DOHH2 (cell line): ENCODE data around the gene LIPC.

Source experiments
- H3F3A ChIP-seq: fragments of 200-600 bp; sonication (generic), shearing (Covaris generic); 2 replicates; pipeline ENCODE4 v1.6.0; 2016; ENCODE audit warnings: antibody characterized with exemption, mild to moderate bottlenecking; ENCODE audit not compliant: control insufficient read depth, insufficient read depth
- H3K27ac ChIP-seq: fragments of 200-600 bp; sonication (generic); 2 replicates; pipeline ENCODE4 v1.5.1; 2014; ENCODE audit warnings: low read depth, mild to moderate bottlenecking, low read length, moderate library complexity
- H3K27me3 ChIP-seq: fragments of 200-600 bp; sonication (generic); 2 replicates; pipeline ENCODE4 v1.6.1; 2014; ENCODE audit warnings: mild to moderate bottlenecking, low read length, mixed read lengths; ENCODE audit not compliant: control insufficient read depth
- H3K36me3 ChIP-seq: fragments of 200-600 bp; sonication (generic); 2 replicates; pipeline ENCODE4 v1.6.1; 2014; ENCODE audit warnings: mild to moderate bottlenecking, low read length, moderate library complexity, mixed read lengths; ENCODE audit not compliant: control insufficient read depth
- H3K4me1 ChIP-seq: fragments of 200-600 bp; sonication (generic); 2 replicates; pipeline ENCODE4 v1.6.1; 2014; ENCODE audit warnings: mild to moderate bottlenecking, low read length, mixed read lengths; ENCODE audit not compliant: control insufficient read depth
- H3K4me2 ChIP-seq: fragments of 200-600 bp; sonication (generic); 2 replicates; pipeline ENCODE4 v1.6.0; 2014; ENCODE audit warnings: mild to moderate bottlenecking, low read length, moderate library complexity
- H3K4me3 ChIP-seq: fragments of 200-600 bp; sonication (generic); 2 replicates; pipeline ENCODE4 v1.5.1; 2014; ENCODE audit warnings: mild to moderate bottlenecking, low read length, mixed read lengths
- H3K79me2 ChIP-seq: fragments of 200-600 bp; sonication (generic); 2 replicates; pipeline ENCODE4 v1.6.1; 2014; ENCODE audit warnings: mild to moderate bottlenecking, low read length, mixed read lengths; ENCODE audit not compliant: control insufficient read depth
- H3K9me2 ChIP-seq: fragments of 200-600 bp; sonication (generic); replicated peaks from 2 replicates; pipeline ENCODE4 v1.6.1; 2014; ENCODE audit warnings: mild to moderate bottlenecking, low read length, mixed read lengths; ENCODE audit not compliant: control insufficient read depth
- H3K9me3 ChIP-seq: fragments of 200-600 bp; sonication (generic); 2 replicates; pipeline ENCODE4 v1.6.1; 2014; ENCODE audit warnings: antibody characterized with exemption, low read length, mixed read lengths; ENCODE audit not compliant: control insufficient read depth, insufficient read depth
- H4K20me1 ChIP-seq: fragments of 200-600 bp; sonication (generic); 2 replicates; pipeline ENCODE4 v1.6.0; 2014; ENCODE audit warnings: low read depth, mild to moderate bottlenecking, antibody characterized with exemption, low read length, moderate library complexity; ENCODE audit not compliant: control insufficient read depth, insufficient read depth
- CTCF ChIP-seq: fragments of 200-600 bp; sonication (generic); IDR thresholded peaks from one replicate; pipeline ENCODE4 v1.5.1; 2014; ENCODE audit warnings: antibody characterized with exemption, mild to moderate bottlenecking, low read depth, low read length; ENCODE audit not compliant: poor library complexity, severe bottlenecking
- EZH2phosphoT487 ChIP-seq: fragments of 200-600 bp; sonication (generic); IDR thresholded peaks from 2 replicates; pipeline ENCODE4 v1.6.1; 2017; ENCODE audit warnings: borderline replicate concordance, mild to moderate bottlenecking, antibody characterized with exemption, low read length, moderate library complexity, mixed read lengths

The LIPC gene

GRCh38 chr15:58463815-58464650 is 32.2 kb downstream of the LIPC start:
- no peaks in the 10 kb centered on the region for H4K20me1 ChIP-seq
- no peak overlapping the region for H3K4me3 ChIP-seq
- H3K36me3 ChIP-seq: no peaks in the 10 kb centered on the region
- H3K27me3 ChIP-seq: peaks cover 22% of the 10 kb centered on the region
- no peak for TF ChIP-seq EZH2phosphoT487
- TF ChIP-seq CTCF: no peak
- H3K4me2 ChIP-seq: no peak overlapping the region
- H3K9me2 ChIP-seq: no peaks in the 10 kb centered on the region
- H3K79me2 ChIP-seq: no peaks in the 10 kb centered on the region
- no peaks in the 10 kb centered on the region for H3K9me3 ChIP-seq
- H3F3A ChIP-seq: no peaks in the 10 kb centered on the region
- no peaks in the 10 kb centered on the region for H3K4me1 ChIP-seq
- H3K27ac ChIP-seq: no peak overlapping the region

- no peaks in the 10 kb centered on the region for H3K9me3 ChIP-seq
- H3K4me1 ChIP-seq: no peaks in the 10 kb centered on the region
- TF ChIP-seq EZH2phosphoT487 (no peak), CTCF (no peak)
- H4K20me1 ChIP-seq: no peaks in the 10 kb centered on the region
- peaks cover 16% of the 10 kb centered on the region for H3K27me3 ChIP-seq
- no peak overlapping the region for H3K4me3 ChIP-seq
- no peaks in the 10 kb centered on the region for H3K9me2 ChIP-seq
- H3K79me2 ChIP-seq: no peaks in the 10 kb centered on the region
- no peaks in the 10 kb centered on the region for H3K36me3 ChIP-seq
- no peaks in the 10 kb centered on the region for H3F3A ChIP-seq
- no peak overlapping the region for H3K4me2 ChIP-seq
- H3K27ac ChIP-seq: no peak overlapping the region
Measured at GRCh38 chr15:58465070-58465469, 33.3 kb downstream of the LIPC start.

- Histone ChIP-seq H3K4me1 (no peaks in the 10 kb centered on the region), H3K9me2 (no peaks in the 10 kb centered on the region), H3K27ac (no peak overlapping the region)
Measured at GRCh38 chr15:58465866-58466517, 34.2 kb downstream of the LIPC start.

More at GRCh38 chr15:58465866-58466517, 34.2 kb downstream of the LIPC start:
- Histone ChIP-seq H3K79me2 (no peaks in the 10 kb centered on the region), H3F3A (no peaks in the 10 kb centered on the region), H3K27me3 (peaks cover 8% of the 10 kb centered on the region), H3K36me3 (no peaks in the 10 kb centered on the region), H4K20me1 (no peaks in the 10 kb centered on the region), H3K9me3 (no peaks in the 10 kb centered on the region), H3K4me3 (no peak overlapping the region), H3K4me2 (no peak overlapping the region)
- TF ChIP-seq EZH2phosphoT487: no peak
- TF ChIP-seq CTCF: no peak
